DND-41 (cell line): ENCODE measurements around the gene NOD2.

Experiments
- ATAC-seq: fragments of 200-7000 bp; cut with Tn5 transposase; 3 replicates; pipeline ENCODE4 v1.9.1; 2021; ENCODE audit warnings: low read depth; ENCODE audit not compliant: insufficient read depth
- DNase-seq: peaks from one replicate; pipeline ENCODE4 v3.0.0-alpha.2; 2020
- H2AFZ ChIP-seq: 2 replicates; pipeline ENCODE4 v1.6.0; 2012; ENCODE audit warnings: low read depth, low read length
- H3K27ac ChIP-seq: 2 replicates; pipeline ENCODE4 v1.5.1; 2012; ENCODE audit warnings: low read length, inconsistent platforms
- H3K27me3 ChIP-seq: fragments of 200-600 bp; sonication (generic); 2 replicates; pipeline ENCODE4 v1.6.0; 2012; ENCODE audit warnings: low read length, mild to moderate bottlenecking, inconsistent platforms; ENCODE audit not compliant: insufficient read depth, poor library complexity
- H3K36me3 ChIP-seq: 2 replicates; pipeline ENCODE4 v1.5.1; 2012; ENCODE audit warnings: low read length, inconsistent platforms; ENCODE audit not compliant: insufficient read depth
- H3K4me1 ChIP-seq: 2 replicates; pipeline ENCODE4 v1.5.1; 2012; ENCODE audit warnings: mild to moderate bottlenecking, low read length; ENCODE audit not compliant: insufficient read depth
- H3K4me2 ChIP-seq: 2 replicates; pipeline ENCODE4 v1.6.0; 2012; ENCODE audit warnings: mild to moderate bottlenecking, moderate library complexity, low read length, inconsistent platforms; ENCODE audit not compliant: insufficient read depth
- H3K4me3 ChIP-seq, 2 experiments: fragments of 200-600 bp in 1 of 2; shearing (Covaris generic) in 1 of 2; 2 replicates each; pipeline ENCODE4 v1.5.1; 2012 to 2016; ENCODE audit warnings: inconsistent platforms in 2 of 2, low read length in 2 of 2, mild to moderate bottlenecking in 2 of 2, low read depth in 1 of 2, moderate library complexity in 1 of 2
- H3K79me2 ChIP-seq: 2 replicates; pipeline ENCODE4 v1.6.0; 2012; ENCODE audit warnings: low read length, inconsistent platforms; ENCODE audit not compliant: insufficient read depth
- H3K9ac ChIP-seq: 2 replicates; pipeline ENCODE4 v1.6.0; 2012; ENCODE audit warnings: low read depth, mild to moderate bottlenecking, inconsistent platforms, low read length, moderate library complexity
- H3K9me3 ChIP-seq: 2 replicates; pipeline ENCODE4 v1.5.1; 2012; ENCODE audit warnings: low read length, moderate library complexity, mild to moderate bottlenecking, inconsistent platforms; ENCODE audit not compliant: insufficient read depth, severe bottlenecking
- H4K20me1 ChIP-seq: 2 replicates; pipeline ENCODE4 v1.6.0; 2012; ENCODE audit warnings: low read length; ENCODE audit not compliant: insufficient read depth
- CTCF ChIP-seq: IDR thresholded peaks from 2 replicates; pipeline ENCODE4 v1.5.1; 2012; ENCODE audit warnings: borderline replicate concordance, low read length, moderate library complexity, mild to moderate bottlenecking; ENCODE audit not compliant: poor library complexity, severe bottlenecking; ENCODE audit errors: extremely low read depth
- EZH2 ChIP-seq: IDR thresholded peaks from 3 replicates; pipeline ENCODE4 v1.6.1; 2012; ENCODE audit warnings: borderline replicate concordance, low read depth, mild to moderate bottlenecking, moderate library complexity, low read length, inconsistent platforms; ENCODE audit not compliant: severe bottlenecking

NOD2 gene

GRCh38 chr16:50679676-50680555 lies 13.5 kb upstream of the NOD2 start:
- peak overlapping the region; percentile 90 for H3K4me2 ChIP-seq
- no peaks in the 10 kb centered on the region for H3K27me3 ChIP-seq
- ATAC-seq (no peak), DNase-seq (no peak)
- H3K79me2 ChIP-seq, result peaks cover 18% of the 10 kb centered on the region
- peak overlapping the region; percentile 56 to 78; a peak in 3 of 4 replicates for H3K4me3 ChIP-seq
- no peaks in the 10 kb centered on the region for H4K20me1 ChIP-seq
- no peak overlapping the region for H2AFZ ChIP-seq
- no peaks in the 10 kb centered on the region for H3K9me3 ChIP-seq
- peaks cover 37% of the 10 kb centered on the region for H3K36me3 ChIP-seq
- TF ChIP-seq CTCF (no peak), EZH2 (no peak)
- H3K9ac ChIP-seq, result peak overlapping the region; percentile 78
- peak overlapping the region; percentile 88 for H3K27ac ChIP-seq
- H3K4me1 ChIP-seq, result peaks cover 50% of the 10 kb centered on the region

- Histone ChIP-seq H3K27ac (peak overlapping the region; percentile 88), H2AFZ (peak overlapping the region; percentile 75), H4K20me1 (no peaks in the 10 kb centered on the region), H3K4me1 (peaks cover 56% of the 10 kb centered on the region), H3K4me2 (peak overlapping the region; percentile 90), H3K36me3 (peaks cover 31% of the 10 kb centered on the region), H3K27me3 (no peaks in the 10 kb centered on the region), H3K9ac (peak overlapping the region; percentile 78), H3K79me2 (peaks cover 18% of the 10 kb centered on the region), H3K9me3 (no peaks in the 10 kb centered on the region), H3K4me3 (peak overlapping the region; percentile 56 to 78)
- no peak for ATAC-seq
- DNase-seq, result no peak
- TF ChIP-seq EZH2 (no peak), CTCF (no peak)
Observed at GRCh38 chr16:50680556-50680893, 12.9 kb upstream of the NOD2 start.

- no peaks in the 10 kb centered on the region for H3K27me3 ChIP-seq
- ATAC-seq (peak; percentile 88), DNase-seq (peak; percentile 84)
- H4K20me1 ChIP-seq, result no peaks in the 10 kb centered on the region
- H2AFZ ChIP-seq, result peak within 1 kb of the TSS; percentile 75
- H3K36me3 ChIP-seq, result peaks cover 24% of the 10 kb centered on the region
- no peaks in the 10 kb centered on the region for H3K9me3 ChIP-seq
- H3K9ac ChIP-seq, result peak within 1 kb of the TSS; percentile 78
- peak within 1 kb of the TSS; percentile 56 to 78 for H3K4me3 ChIP-seq
- peaks cover 18% of the 10 kb centered on the region for H3K79me2 ChIP-seq
- H3K27ac ChIP-seq, result peak within 1 kb of the TSS; percentile 88
- peaks cover 60% of the 10 kb centered on the region for H3K4me1 ChIP-seq
- TF ChIP-seq CTCF (no peak), EZH2 (no peak)
- H3K4me2 ChIP-seq, result peak within 1 kb of the TSS; percentile 90
Observed at GRCh38 chr16:50681021-50681885, 12.2 kb upstream of the NOD2 start, which contains the start of gene SNX20. SNX20 (minus strand) TSS chr16:50681312; CDS start chr16:50677526, 3,786 bp downstream.
